OCI-LY7 (cell line): ENCODE data around the gene ITPKB. TPM values are rescaled to one million over a fixed set of nuclear protein-coding genes. Genes with fewer than 3 reads are reported as not detected.
A peak's percentile ranks its signal among the peaks of the same experiment; 100 is the strongest.

Source experiments
- BruUV-seq: library from RNA; stranded (reverse); fragments of 400-500 nt; replicated peaks from 2 replicates; lab custom pipeline; 2021; lab: Mats Ljungman, UMichigan
- CTCF ChIA-PET: fragments of 300-600 bp; sonication (Branson Sonifier 250); formaldehyde crosslinking; loops from one replicate; lab custom pipeline; 2022; ENCODE audit warnings: antibody characterized with exemption; ENCODE audit not compliant: unreplicated experiment; lab: Charles Lee
- POLR2A ChIA-PET: fragments of 300-600 bp; sonication (Branson Sonifier 250); formaldehyde crosslinking; loops from one replicate; lab custom pipeline; 2022; ENCODE audit warnings: antibody characterized with exemption; lab: Charles Lee
- DNase-seq: peaks from one replicate; pipeline ENCODE4 v3.0.0-alpha.2; 2015; ENCODE audit warnings: low spot score
- H2AFZ ChIP-seq: fragments of 200-600 bp; sonication (generic), shearing (Covaris generic); 2 replicates; pipeline ENCODE4 v1.6.1; 2014; ENCODE audit warnings: mild to moderate bottlenecking, antibody characterized with exemption, low read length, moderate library complexity
- H3K27ac ChIP-seq: fragments of 200-600 bp; sonication (generic); 2 replicates; pipeline ENCODE4 v1.5.1; 2014; ENCODE audit warnings: mixed run types, low read depth, mild to moderate bottlenecking, moderate library complexity, low read length, inconsistent platforms; ENCODE audit not compliant: poor library complexity, severe bottlenecking
- H3K36me3 ChIP-seq: fragments of 200-600 bp; sonication (generic); 2 replicates; pipeline ENCODE4 v1.6.1; 2014; ENCODE audit warnings: mild to moderate bottlenecking, antibody characterized with exemption, low read length, moderate library complexity, mixed read lengths; ENCODE audit not compliant: insufficient read depth
- H3K4me1 ChIP-seq: fragments of 200-600 bp; sonication (generic); 2 replicates; pipeline ENCODE4 v1.5.1; 2014; ENCODE audit warnings: mild to moderate bottlenecking, low read length; ENCODE audit not compliant: insufficient read depth, poor library complexity, severe bottlenecking
- H3K4me2 ChIP-seq: fragments of 200-600 bp; sonication (generic); 2 replicates; pipeline ENCODE4 v1.6.1; 2014; ENCODE audit warnings: mild to moderate bottlenecking, low read length
- H3K4me3 ChIP-seq: fragments of 200-600 bp; sonication (generic); 2 replicates; pipeline ENCODE4 v1.5.1; 2014; ENCODE audit warnings: mild to moderate bottlenecking, low read depth, low read length; ENCODE audit not compliant: poor library complexity, severe bottlenecking
- H3K79me2 ChIP-seq: fragments of 200-600 bp; sonication (generic); 2 replicates; pipeline ENCODE4 v1.6.1; 2016; ENCODE audit warnings: low read depth, mild to moderate bottlenecking, low read length, moderate library complexity, mixed read lengths; ENCODE audit not compliant: insufficient read depth
- H3K9me2 ChIP-seq: fragments of 200-600 bp; sonication (generic); 2 replicates; pipeline ENCODE4 v1.6.1; 2016; ENCODE audit warnings: mild to moderate bottlenecking, low read length, mixed read lengths; ENCODE audit not compliant: insufficient read depth
- H3K9me3 ChIP-seq: fragments of 200-600 bp; sonication (generic); 2 replicates; pipeline ENCODE4 v1.6.1; 2014; ENCODE audit warnings: mild to moderate bottlenecking, mixed run types, low read length, mixed read lengths
- H4K20me1 ChIP-seq: fragments of 200-600 bp; sonication (generic); 2 replicates; pipeline ENCODE4 v1.6.1; 2014; ENCODE audit warnings: mild to moderate bottlenecking, antibody characterized with exemption, low read length, moderate library complexity, mixed read lengths; ENCODE audit not compliant: insufficient read depth
- EZH2phosphoT487 ChIP-seq: fragments of 200-600 bp; sonication (generic); IDR thresholded peaks from 2 replicates; pipeline ENCODE4 v1.6.1; 2018; ENCODE audit warnings: low read depth, borderline replicate concordance, mild to moderate bottlenecking, mixed run types, antibody characterized with exemption, low read length, moderate library complexity, mixed read lengths
- intact Hi-C: fragments of 100-400 bp; cut with micrococcal nuclease; formaldehyde crosslinking; loops from one replicate; pipeline ENCODE4 v1.10.0; 2022; ENCODE audit not compliant: unreplicated experiment
- total RNA-seq, 2 experiments: library from RNA; depleted of rRNA in 1 of 2; stranded (reverse); fragments of >200 nt in 1 of 2; shearing (Covaris generic) in 1 of 2; gene quantifications; 2 replicates each; pipeline ENCODE4 v1.2.3, GENCODE V29; 2014 to 2022
- TF ChIP-seq, protein P1 (sequence below): fragments of 200-600 bp; sonication (generic); conservative IDR thresholded peaks from 2 replicates; pipeline ENCODE4 v1.5.1; 2014; ENCODE audit warnings: mild to moderate bottlenecking, antibody characterized with exemption, low read length, moderate library complexity, mixed read lengths

The ITPKB gene
- total RNA-seq, 2 experiments from 2014 or later: 20.5 to 33.3 TPM

DNA sequence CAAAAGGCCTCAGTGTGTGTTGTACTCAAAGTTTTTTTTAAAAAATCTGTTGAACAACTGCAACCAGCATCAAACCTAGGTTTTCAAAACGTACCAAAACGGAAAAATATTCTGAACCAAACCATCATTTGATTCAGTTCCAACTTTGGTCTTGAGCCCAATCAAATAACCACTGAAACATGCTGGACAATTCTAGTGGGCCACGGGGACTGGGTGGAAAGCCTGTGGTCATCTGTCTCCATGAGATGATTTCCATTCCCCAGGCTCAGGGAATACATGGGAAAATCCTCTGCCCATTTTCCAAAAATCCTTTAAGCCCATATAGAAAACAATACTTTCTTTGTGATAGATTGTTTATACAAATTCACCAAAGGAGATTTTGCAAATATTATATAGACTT lies 22.5 kb downstream of the ITPKB start:
- Histone ChIP-seq H3K79me2 (peaks cover 84% of the 10 kb centered on the region), H3K4me1 (peaks cover 69% of the 10 kb centered on the region), H2AFZ (no peak overlapping the region), H3K9me2 (no peaks in the 10 kb centered on the region), H4K20me1 (no peaks in the 10 kb centered on the region; the same call in 1 of the 2 replicates), H3K4me2 (peak overlapping the region; percentile 46), H3K27ac (peak overlapping the region; percentile 99), H3K9me3 (peaks cover 11% of the 10 kb centered on the region), H3K36me3 (peaks cover 62% of the 10 kb centered on the region), H3K4me3 (peak overlapping the region; percentile 48)
- intact Hi-C loops: no loop called here
- BruUV-seq: no TSS peak
- no peak for DNase-seq
- TF ChIP-seq, protein P1, sequence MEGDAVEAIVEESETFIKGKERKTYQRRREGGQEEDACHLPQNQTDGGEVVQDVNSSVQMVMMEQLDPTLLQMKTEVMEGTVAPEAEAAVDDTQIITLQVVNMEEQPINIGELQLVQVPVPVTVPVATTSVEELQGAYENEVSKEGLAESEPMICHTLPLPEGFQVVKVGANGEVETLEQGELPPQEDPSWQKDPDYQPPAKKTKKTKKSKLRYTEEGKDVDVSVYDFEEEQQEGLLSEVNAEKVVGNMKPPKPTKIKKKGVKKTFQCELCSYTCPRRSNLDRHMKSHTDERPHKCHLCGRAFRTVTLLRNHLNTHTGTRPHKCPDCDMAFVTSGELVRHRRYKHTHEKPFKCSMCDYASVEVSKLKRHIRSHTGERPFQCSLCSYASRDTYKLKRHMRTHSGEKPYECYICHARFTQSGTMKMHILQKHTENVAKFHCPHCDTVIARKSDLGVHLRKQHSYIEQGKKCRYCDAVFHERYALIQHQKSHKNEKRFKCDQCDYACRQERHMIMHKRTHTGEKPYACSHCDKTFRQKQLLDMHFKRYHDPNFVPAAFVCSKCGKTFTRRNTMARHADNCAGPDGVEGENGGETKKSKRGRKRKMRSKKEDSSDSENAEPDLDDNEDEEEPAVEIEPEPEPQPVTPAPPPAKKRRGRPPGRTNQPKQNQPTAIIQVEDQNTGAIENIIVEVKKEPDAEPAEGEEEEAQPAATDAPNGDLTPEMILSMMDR: no peak
- TF ChIP-seq EZH2phosphoT487: no peak
- ChIA-PET CTCF (no interaction called here), POLR2A (interaction anchor here (0.5 kb wide), 1 partner anchor 40 kb away, joined by 3 read pairs; no protein-coding TSS in a partner anchor)

DNA sequence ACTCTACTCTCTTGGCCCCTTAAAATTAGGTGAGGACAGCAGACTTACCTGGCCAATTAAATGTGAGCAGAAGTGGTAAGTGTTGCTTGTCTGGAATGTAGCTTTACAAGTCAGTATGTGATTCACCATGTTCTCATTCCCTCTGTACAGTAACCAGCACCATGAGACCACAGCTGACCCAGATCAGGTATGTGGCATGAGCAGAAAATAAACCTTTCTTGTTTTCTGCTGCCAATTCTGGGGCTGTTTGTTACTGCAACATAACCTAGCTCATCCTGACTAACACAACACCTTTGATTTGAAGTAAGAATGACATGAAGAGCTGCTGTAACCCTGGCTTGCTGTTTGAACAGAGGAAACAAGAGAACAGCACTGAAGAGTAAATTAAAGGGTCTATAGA lies 24.9 kb downstream of the ITPKB start:
- Histone ChIP-seq H3K4me1 (peaks cover 89% of the 10 kb centered on the region), H3K9me2 (no peaks in the 10 kb centered on the region), H3K79me2 (peaks cover 85% of the 10 kb centered on the region), H3K36me3 (peaks cover 62% of the 10 kb centered on the region), H4K20me1 (no peaks in the 10 kb centered on the region), H3K27ac (peak overlapping the region; percentile 99), H2AFZ (no peak overlapping the region), H3K4me2 (no peak overlapping the region), H3K9me3 (peaks cover 11% of the 10 kb centered on the region), H3K4me3 (no peak overlapping the region)
- DNase-seq: no peak
- no TSS peak for BruUV-seq
- TF ChIP-seq EZH2phosphoT487: no peak
- TF ChIP-seq, protein P1: no peak
- POLR2A ChIA-PET: interaction anchor here (1.5 to 1.6 kb wide), 2 partner anchors 10 to 25 kb away, joined by 7 to 10 read pairs; partner anchors contain the start of gene ITPKB
- intact Hi-C loops: no loop called here
- CTCF ChIA-PET: interaction anchor here (1.2 kb wide), 1 partner anchor 17 kb away, joined by 3 read pairs; no protein-coding TSS in a partner anchor
